HG03558 (cell line): ENCODE data around the gene GFI1.
"Not testable (repeated sequence)": the region's sequence is repeated elsewhere in the genome, so short reads cannot be mapped to it uniquely, and the experiment has no call there.

Source experiments
- ATAC-seq: cut with Tn5 transposase; IDR thresholded peaks from one replicate; pipeline ENCODE4 v1.9.1; 2021; ENCODE audit warnings: moderate number of reproducible peaks; ENCODE audit not compliant: unreplicated experiment; ENCODE audit errors: extremely low read depth

The GFI1 gene

DNA sequence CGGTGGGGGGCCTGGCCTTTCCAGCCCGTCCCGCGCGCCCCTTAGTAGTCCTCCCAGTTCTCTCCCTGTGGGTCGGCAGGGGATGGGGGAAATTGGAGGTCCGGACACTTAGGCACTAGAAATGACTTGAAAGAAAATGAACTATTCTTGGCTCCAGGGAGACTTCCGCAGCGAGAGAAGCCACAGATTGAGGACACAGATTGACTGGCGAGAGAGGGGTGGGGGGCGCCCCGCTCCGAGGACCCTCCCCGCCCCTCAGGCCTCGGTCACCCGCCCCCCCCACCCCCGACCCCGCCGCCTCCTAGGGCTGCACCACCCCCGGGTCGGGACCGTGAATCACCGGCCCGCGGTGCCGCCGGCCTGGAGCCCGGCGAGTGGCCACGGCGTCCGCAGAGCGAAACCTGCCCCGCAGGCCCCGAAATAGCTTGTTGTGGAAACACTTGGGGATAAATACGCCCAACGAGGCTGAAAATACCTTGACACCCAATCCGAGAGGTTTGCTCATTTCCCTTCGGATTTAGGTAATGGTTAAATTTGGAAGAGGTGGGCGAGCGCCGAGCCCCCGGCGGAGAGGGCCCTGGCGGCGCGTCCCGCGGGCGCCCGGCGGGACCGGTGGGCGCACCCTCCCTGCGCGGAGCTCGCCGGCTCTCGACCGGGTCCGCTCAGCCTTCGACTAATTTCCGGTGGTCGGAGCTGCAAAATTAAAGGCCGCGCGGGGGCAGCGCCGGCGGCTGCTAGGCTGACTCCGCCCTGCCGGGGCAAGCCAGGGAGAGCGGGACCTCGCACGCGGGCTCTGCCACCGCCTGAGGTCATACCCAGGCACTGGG is at the start of gene GFI1:
Gene GFI1 (minus strand): TSS at position 675 of the 827 bp plus-strand sequence. CDS start 3,438 bp downstream, outside the sequence.
- ATAC-seq, result peak; percentile 20

DNA sequence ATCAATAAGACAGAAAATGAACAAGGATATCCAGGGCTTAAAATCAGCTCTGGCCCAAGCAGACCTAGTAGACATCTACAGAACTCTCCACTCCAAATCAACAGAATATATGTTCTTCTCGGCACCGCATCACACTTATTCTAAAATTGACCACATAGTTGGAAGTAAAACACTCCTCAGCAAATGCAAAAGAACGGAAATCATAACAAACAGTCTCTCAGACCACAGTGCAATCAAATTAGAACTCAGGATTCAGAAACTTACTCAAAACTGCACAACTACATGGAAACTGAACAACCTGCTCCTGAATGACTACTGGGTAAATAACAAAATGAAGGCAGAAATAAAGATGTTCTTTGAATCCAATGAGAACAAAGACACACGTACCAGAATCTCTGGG is 45.6 kb upstream of the GFI1 start:
- ATAC-seq, result not testable (repeated sequence)

DNA sequence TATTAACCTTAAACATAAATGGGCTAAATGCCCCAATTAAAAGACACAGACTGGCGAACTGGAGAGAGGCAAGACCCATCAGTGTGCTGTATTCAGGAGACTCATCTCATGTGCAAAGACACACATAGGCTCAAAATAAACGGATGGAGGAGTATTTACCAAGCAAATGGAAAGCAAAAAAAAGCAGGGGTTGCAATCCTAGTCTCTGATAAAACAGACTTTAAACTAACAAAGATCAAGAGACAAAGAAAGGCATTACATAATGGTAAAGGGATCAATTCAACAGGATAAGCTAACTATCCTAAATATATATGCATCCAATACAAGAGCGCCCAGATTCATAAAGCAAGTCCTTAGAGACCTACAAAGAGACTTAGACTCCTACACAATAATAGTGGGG is 45.2 kb upstream of the GFI1 start:
- not testable (repeated sequence) for ATAC-seq

- no peak for ATAC-seq
These were observed 40.9 kb upstream of the GFI1 start for GRCh38 chr1:92527670-92528069.

DNA sequence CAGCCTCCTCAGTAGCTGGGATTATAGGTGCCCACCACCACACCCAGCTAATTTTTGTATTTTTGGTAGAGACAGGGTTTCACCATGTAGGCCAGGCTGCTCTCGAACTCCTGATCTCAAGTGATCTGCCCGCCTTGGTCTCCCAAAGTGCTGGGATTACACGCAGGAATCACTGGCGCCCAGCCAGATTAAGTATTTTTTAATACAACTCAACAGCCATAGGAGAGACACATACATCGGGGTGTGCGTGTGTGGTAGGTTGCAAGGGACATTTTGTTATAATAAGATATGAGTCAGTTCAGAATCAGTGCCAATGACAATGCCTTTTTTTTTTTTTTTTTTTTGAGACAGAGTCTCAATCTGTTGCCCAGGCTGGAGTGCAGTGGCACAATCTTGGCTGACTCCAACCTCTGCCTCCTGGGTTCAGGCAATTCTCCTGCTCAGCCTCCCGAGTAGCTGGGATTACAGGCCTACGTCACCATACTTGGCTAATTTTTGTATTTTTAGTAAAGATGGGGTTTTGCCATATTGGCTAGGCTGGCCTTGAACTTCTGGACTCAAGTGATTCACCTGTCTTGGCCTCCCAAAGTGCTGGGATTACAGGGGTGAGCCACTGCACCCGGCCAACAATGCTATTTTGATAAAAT is 38.3 kb upstream of the GFI1 start:
- not testable (repeated sequence) for ATAC-seq

DNA sequence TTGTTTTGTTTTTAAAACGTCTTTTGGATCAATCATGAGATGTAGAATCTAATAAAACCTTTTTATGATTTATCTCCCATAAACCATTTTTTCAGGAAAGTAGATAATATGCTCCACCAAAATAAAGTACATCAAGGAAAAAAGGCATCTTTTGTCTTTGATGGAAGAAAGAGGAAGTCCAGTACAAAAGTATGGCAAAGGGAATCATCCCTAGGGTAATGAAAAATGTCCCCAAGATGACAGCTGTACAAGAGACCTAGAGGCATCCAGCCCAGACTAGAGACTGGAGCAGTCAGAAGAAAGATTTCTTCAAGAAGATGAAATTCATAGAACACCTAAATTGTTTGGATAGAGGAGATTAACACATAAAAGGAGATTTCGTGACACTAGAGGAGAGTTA is 32.3 kb upstream of the GFI1 start:
- ATAC-seq, result no peak

DNA sequence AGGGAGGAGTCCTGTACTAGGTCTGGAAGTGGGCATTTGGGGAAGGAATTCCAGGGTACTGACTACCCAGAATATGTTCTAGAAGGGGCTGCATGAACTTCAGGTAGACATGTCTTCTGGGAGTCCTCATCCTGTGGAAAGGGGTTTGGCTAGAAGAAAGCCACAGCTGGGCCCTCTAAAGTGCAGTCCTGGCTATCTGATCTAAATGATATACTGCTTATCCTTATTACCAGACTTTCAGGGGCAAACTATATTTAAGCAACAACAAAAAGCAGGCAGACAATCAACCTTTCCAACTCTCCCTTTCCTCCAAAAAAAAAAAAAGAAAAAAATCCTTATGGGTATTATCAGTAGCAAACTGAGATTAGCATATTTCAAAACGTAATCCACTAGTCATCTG is 29.8 kb upstream of the GFI1 start:
- no peak for ATAC-seq

GRCh38 chr1:92515796-92516201 is 29.1 kb upstream of the GFI1 start:
- no peak for ATAC-seq

DNA sequence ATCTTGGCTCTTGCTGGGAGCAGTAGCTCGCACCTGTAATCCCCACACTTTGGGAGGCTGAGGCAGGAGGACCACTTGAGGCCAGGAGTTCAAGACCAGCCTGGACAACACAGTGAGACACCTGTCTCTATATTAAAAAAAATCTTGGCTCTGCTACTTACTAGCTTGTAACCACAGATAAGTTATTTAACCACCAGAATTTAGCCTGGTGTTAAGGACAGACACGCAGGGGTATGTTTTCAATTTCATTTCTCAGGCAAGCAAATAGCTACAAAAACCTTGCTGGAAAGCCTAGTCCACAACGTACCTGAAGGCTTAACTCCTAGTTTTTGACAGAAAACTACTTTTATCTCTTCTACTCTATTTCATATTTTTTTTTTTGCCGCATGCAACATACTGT is 24.8 kb upstream of the GFI1 start:
- ATAC-seq, result peak; percentile 43

DNA sequence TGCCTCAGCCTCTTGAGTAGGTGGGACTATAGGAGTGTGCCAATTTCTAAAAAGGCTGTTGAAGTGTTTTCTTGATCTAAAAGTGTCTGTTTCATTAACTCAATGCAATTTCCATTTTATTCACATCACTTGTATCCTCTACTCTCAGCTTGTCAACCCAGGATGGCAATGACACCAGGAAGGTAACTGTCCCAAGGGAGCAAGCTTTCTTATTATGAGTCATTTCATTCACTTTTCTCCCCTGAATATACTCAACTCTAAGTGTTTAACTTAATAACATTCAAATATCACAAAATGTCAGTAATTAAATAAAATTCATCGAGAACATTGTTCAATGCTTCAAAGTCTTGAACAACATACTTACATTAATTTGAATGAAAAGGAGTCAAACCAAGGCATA is 22.9 kb upstream of the GFI1 start:
- ATAC-seq, result no peak

DNA sequence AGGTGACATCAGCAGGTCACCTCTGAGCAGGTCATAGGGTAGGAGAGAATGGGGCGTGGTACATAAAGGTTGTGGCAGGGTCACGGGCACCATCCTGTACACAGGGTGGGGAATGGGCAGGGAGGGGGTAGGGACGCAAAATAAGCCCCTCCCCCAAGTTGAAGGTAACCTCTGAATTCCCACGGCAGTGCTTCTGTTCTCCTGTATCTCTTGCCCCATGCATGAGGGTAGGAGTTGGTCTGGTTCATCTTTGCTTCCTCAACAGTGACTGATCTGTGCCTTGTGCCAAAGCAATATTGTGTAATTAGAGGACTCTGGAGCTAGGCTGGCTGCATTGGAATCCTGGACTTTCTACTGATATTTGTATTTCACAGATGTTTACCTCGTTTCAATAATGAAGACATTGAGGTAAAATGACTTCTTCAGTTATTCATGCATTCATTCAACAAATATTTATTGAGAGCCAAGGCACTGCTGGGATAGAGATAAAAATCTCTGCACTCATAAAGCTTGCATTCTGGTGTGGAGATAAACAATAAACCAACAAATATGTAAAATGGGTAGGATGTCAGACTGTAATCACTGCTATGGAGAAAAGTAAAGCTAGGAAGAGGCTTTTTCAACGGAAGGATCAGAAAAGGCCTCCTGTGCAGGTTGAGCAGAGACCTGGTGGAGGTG is 18.4 kb upstream of the GFI1 start:
- ATAC-seq, result no peak

- ATAC-seq, result no peak
These were observed 17.7 kb upstream of the GFI1 start for GRCh38 chr1:92504291-92505014.

- no peak for ATAC-seq
These were observed 17.2 kb upstream of the GFI1 start for GRCh38 chr1:92503926-92504285.

DNA sequence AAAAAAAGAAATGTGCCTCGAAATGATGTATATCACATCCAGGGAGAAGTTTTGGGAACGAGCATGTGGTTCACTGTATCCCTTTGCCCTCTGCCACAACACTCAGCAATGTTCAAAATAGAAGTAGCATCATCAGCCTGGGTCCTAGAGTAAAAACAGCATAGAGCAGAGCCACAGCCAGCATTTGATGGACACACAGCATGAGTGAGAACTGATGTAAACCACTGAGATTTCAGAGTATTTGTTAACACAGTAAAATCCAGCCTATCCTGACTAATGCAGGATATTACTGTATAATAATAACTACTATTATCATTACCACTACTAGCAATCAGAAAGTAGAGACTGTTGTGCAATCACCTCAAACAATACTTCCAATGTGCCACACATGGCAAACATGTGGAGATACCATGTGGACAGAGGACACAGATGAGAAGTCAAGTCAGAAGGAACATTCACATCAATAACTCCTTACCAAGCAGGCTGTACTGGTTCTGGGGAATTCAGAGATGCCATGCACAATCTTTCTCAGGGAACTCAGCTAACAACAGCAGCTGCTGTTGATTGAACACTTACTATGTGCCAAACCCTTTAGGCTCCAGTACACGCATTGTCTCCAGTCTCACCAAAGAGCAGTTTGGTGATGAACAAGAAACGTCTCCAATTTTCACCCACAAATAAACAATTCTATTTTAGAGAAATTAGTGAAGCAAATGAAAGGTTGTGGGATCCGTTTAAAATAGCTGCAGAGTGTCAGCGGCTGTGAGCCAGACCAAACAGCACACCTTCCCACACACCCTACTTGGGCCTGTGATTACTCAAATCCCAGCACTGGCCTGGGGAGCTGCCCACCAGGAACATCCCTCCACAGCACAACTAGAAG is 16.6 kb upstream of the GFI1 start:
- no peak for ATAC-seq

- peak; percentile 39 for ATAC-seq
These were observed 15.5 kb upstream of the GFI1 start for GRCh38 chr1:92502247-92502646.

- no peak for ATAC-seq
These were observed 13.8 kb upstream of the GFI1 start for GRCh38 chr1:92500552-92500951.

DNA sequence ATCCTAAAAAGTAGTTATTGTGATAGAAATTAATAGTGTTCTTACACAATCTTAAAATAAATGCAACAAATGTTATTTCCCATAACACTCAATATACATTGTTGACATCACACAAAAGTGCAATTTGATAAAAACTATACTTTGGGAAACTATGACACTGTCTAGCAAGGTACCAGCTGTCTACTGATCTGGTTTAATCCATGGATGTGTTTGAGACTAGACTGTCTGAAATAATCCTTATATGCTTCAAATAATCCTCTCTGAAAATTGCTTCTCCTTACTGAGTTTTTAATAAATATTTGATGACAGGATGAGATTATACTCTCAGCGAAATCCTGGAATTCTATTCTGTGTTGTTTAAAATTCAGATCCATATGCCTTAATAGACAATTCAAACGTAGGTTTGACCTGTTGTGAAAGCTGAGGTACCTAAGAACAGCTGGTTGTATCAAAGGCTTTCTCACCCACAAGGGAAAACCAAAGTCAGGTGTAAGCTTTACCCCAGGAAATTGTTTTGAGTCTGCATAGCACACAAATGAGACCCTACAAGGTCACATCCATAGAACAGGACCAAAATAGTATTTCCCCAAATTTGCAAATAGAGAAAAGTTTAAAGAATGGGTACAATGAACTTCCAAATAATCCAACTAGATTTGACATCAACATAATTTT is 8.8 kb upstream of the GFI1 start:
- ATAC-seq, result no peak

GRCh38 chr1:92494485-92495141 is 7.9 kb upstream of the GFI1 start:
- no peak for ATAC-seq

DNA sequence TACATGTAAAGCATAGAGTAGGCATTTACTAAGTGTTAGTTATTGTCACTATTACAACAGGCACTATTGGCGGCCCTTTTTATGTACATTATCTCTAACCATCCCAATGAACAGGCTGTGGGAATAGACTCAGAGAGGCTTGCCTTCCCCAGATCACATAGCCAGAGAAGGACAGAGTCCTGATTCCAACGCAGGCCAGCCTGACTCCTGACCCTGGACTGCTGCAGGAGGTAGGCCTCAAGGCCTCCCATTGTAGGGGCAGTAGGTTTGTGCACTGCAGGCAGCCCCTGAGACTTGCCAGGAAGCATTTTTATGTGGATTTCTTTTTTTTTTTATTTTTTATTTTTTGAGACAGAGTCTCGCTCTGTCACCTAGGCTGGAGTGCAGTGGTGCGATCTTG is 6.4 kb upstream of the GFI1 start:
- no peak for ATAC-seq
